B cell (primary cell): ENCODE measurements around the gene CACUL1. TPM values are rescaled to one million over a fixed set of nuclear protein-coding genes. Genes with fewer than 3 reads are reported as not detected.

ENCODE experiments used
- ATAC-seq: fragments of 200-7000 bp; cut with Tn5 transposase; one replicate; pipeline ENCODE4 v1.10.0; 2021; ENCODE audit warnings: low read depth, mild to moderate bottlenecking, moderate number of reproducible peaks, moderate library complexity
- CTCF ChIA-PET: fragments of 350-600 bp; sonication (Branson Sonifier 250); formaldehyde crosslinking; loops from one replicate; lab custom pipeline; 2021; ENCODE audit warnings: antibody characterized with exemption, inconsistent platforms; lab: Charles Lee
- POLR2A ChIA-PET: fragments of 350-600 bp; sonication (Branson Sonifier 250); formaldehyde crosslinking; loops from one replicate; lab custom pipeline; 2021; ENCODE audit warnings: antibody characterized with exemption; lab: Charles Lee
- DNase-seq: peaks from one replicate; pipeline ENCODE4 v3.0.0; 2013
- H2AFZ ChIP-seq: 2 replicates; pipeline ENCODE4 v1.6.1; 2012; ENCODE audit warnings: mild to moderate bottlenecking, low read depth, low read length; ENCODE audit not compliant: insufficient read depth, poor library complexity, severe bottlenecking
- H3K27ac ChIP-seq, 2 donors: 1 replicate in 1 of 2; 2 replicates in 1 of 2; pipeline ENCODE4 v1.5.1; 2012 to 2013; ENCODE audit warnings: low read length in 2 of 2, mild to moderate bottlenecking in 2 of 2, moderate library complexity in 1 of 2
- H3K27me3 ChIP-seq, 4 experiments: fragments of 200-600 bp in 1 of 4; sonication (generic) in 1 of 4; replicated peaks in 1 of 4; 1 replicate in 2 of 4; 2 replicates in 2 of 4; pipeline versions ENCODE4 v1.6.1 to v1.7.0; 2013 to 2016; ENCODE audit warnings: low read length in 3 of 4, mild to moderate bottlenecking in 2 of 4, mixed read lengths in 1 of 4, moderate library complexity in 1 of 4; ENCODE audit not compliant: insufficient read depth in 4 of 4, control insufficient read depth in 3 of 4; ENCODE audit errors: control extremely low read depth in 1 of 4
- H3K36me3 ChIP-seq, 2 experiments: replicated peaks in 1 of 2; 1 replicate in 1 of 2; 2 replicates in 1 of 2; pipeline versions ENCODE4 v1.6.1 to v1.7.1; 2013; ENCODE audit warnings: low read length in 1 of 2; ENCODE audit not compliant: insufficient read depth in 2 of 2, control insufficient read depth in 1 of 2; ENCODE audit errors: control extremely low read depth in 1 of 2, extremely low read depth in 1 of 2
- H3K4me1 ChIP-seq, 2 donors: fragments of 200-600 bp in 1 of 2; sonication (generic) in 1 of 2; 1 replicate in 1 of 2; 2 replicates in 1 of 2; pipeline versions ENCODE4 v1.5.1 to v1.6.1; 2013 to 2017; ENCODE audit warnings: low read length in 2 of 2; ENCODE audit not compliant: control insufficient read depth in 2 of 2, insufficient read depth in 2 of 2
- H3K4me2 ChIP-seq: replicated peaks from 2 replicates; pipeline ENCODE3; 2012; ENCODE audit warnings: mild to moderate bottlenecking, low read depth, low read length; ENCODE audit not compliant: poor library complexity, severe bottlenecking
- H3K4me3 ChIP-seq, 5 experiments: fragments of 200-600 bp in 1 of 5; sonication (generic) in 1 of 5; 1 replicate in 3 of 5; 2 replicates in 2 of 5; pipeline versions ENCODE4 v1.5.1 to v1.7.0; 2011 to 2016; ENCODE audit warnings: low read length in 4 of 5, mild to moderate bottlenecking in 4 of 5, low read depth in 2 of 5, control low read depth in 1 of 5, moderate library complexity in 1 of 5; ENCODE audit not compliant: insufficient read depth in 1 of 5; ENCODE audit errors: control extremely low read depth in 1 of 5, extremely low read depth in 1 of 5
- H3K79me2 ChIP-seq: fragments of 200-600 bp; sonication (generic); one replicate; pipeline ENCODE4 v1.6.0; 2016; ENCODE audit warnings: low read length; ENCODE audit not compliant: control insufficient read depth, insufficient read depth
- H3K9ac ChIP-seq: fragments of 200-600 bp; sonication (generic); 2 replicates; pipeline ENCODE4 v1.6.1; 2017; ENCODE audit warnings: mild to moderate bottlenecking, low read length, moderate library complexity
- H3K9me3 ChIP-seq, 3 donors: one replicate each; pipeline versions ENCODE4 v1.6.1 to v1.7.1; 2013; ENCODE audit warnings: low read length in 2 of 3; ENCODE audit not compliant: control insufficient read depth in 2 of 3, insufficient read depth in 1 of 3; ENCODE audit errors: control extremely low read depth in 1 of 3
- H4K20me1 ChIP-seq: 2 replicates; pipeline ENCODE4 v1.6.0; 2012; ENCODE audit warnings: mild to moderate bottlenecking, low read length; ENCODE audit not compliant: insufficient read depth, control insufficient read depth, poor library complexity, severe bottlenecking
- H3K27ac Mint-ChIP-seq: one replicate; pipeline ENCODE4 v1.8.0; 2021; ENCODE audit warnings: mixed read lengths
- H3K27me3 Mint-ChIP-seq: one replicate; pipeline ENCODE4 v1.8.0; 2021; ENCODE audit warnings: mixed read lengths
- H3K4me1 Mint-ChIP-seq: one replicate; pipeline ENCODE4 v1.8.0; 2021; ENCODE audit warnings: mixed read lengths
- H3K4me3 Mint-ChIP-seq: one replicate; pipeline ENCODE4 v1.8.0; 2021; ENCODE audit warnings: mixed read lengths
- H3K9me3 Mint-ChIP-seq: one replicate; pipeline ENCODE4 v1.8.0; 2022; ENCODE audit warnings: mixed read lengths; ENCODE audit not compliant: insufficient read depth
- EZH2 ChIP-seq: IDR thresholded peaks from 2 replicates; pipeline ENCODE4 v1.6.1; 2012; ENCODE audit warnings: borderline replicate concordance, low read depth, mild to moderate bottlenecking, moderate library complexity, low read length; ENCODE audit not compliant: insufficient read depth, poor library complexity, severe bottlenecking
- WGBS: methylation state at CpG from one replicate; pipeline ENCODE4 v1.1.5; 2013; ENCODE audit warnings: missing lambda C conversion rate; ENCODE audit not compliant: insufficient coverage; 5-methylcytosine and 5-hydroxymethylcytosine counted together
- intact Hi-C: fragments of 100-400 bp; cut with micrococcal nuclease; formaldehyde crosslinking; loops from one replicate; pipeline ENCODE4 v1.10.0; 2022
- polyA plus RNA-seq: library from polyadenylated mRNA; depleted of rRNA; stranded (reverse); fragments of >200 nt; gene quantifications from 2 replicates; pipeline ENCODE4 v1.2.3, GENCODE V29; 2012
- total RNA-seq, 2 donors: library from RNA; stranded (reverse); fragments of 120-200 nt in 1 of 2; gene quantifications; 1 replicate in 1 of 2; 2 replicates in 1 of 2; pipeline versions ENCODE4 v1.2.3 to v1.2.4, GENCODE V29; 2013 to 2022
- TF ChIP-seq, protein P1 (sequence below): fragments of 200-600 bp; IDR thresholded peaks from one replicate; pipeline ENCODE4 v1.8.0; 2022; ENCODE audit warnings: antibody characterized with exemption, mild to moderate bottlenecking

CACUL1 gene
- total and polyA plus RNA-seq, 2 donors (not counting 1 experiment from before 2014, with no cell fraction given) = 7.4 to 39.5 TPM

DNA sequence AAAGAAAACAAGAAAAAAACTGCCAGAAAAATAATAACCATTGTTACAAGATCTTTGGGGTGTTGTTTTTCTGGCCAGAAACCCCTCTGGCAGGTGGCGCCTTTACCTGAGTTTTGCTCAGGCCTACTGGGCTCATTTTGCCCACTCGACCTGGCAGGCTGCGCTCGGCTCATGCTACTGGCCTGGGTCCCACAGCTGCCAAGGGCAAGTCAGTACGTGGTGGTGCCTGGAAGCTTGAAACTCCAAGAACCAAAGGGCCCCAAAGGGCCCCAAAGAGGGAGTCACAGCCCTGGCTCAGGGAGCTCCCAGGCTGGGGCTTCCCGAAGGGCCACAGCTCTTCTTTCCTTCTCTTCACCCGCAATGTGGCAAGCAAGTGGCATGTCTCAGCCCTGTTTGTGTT lies 42.7 kb downstream of the CACUL1 start:
- TF ChIP-seq EZH2 = no peak
- TF ChIP-seq, protein P1, sequence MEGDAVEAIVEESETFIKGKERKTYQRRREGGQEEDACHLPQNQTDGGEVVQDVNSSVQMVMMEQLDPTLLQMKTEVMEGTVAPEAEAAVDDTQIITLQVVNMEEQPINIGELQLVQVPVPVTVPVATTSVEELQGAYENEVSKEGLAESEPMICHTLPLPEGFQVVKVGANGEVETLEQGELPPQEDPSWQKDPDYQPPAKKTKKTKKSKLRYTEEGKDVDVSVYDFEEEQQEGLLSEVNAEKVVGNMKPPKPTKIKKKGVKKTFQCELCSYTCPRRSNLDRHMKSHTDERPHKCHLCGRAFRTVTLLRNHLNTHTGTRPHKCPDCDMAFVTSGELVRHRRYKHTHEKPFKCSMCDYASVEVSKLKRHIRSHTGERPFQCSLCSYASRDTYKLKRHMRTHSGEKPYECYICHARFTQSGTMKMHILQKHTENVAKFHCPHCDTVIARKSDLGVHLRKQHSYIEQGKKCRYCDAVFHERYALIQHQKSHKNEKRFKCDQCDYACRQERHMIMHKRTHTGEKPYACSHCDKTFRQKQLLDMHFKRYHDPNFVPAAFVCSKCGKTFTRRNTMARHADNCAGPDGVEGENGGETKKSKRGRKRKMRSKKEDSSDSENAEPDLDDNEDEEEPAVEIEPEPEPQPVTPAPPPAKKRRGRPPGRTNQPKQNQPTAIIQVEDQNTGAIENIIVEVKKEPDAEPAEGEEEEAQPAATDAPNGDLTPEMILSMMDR = no peak
- ChIA-PET POLR2A (no interaction called here), CTCF (interaction anchor here (2.0 kb wide), 1 partner anchor 11 kb away, joined by 6 read pairs; no protein-coding TSS in a partner anchor)
- Histone ChIP-seq H3K27ac (no peak overlapping the region), H3K27me3 (no peaks in the 10 kb centered on the region), H3K4me3 (no peak overlapping the region), H3K36me3 (peaks cover 1 to 17% of the 10 kb centered on the region in 2 experiments), H3K9me3 (no peaks in the 10 kb centered on the region), H3K4me2 (no peak overlapping the region), H3K4me1 (no peaks in the 10 kb centered on the region), H2AFZ (no peak overlapping the region), H3K9ac (no peak overlapping the region), H3K79me2 (peaks cover 15% of the 10 kb centered on the region), H4K20me1 (peaks cover 5% of the 10 kb centered on the region)
- 98% methylated on average over 7 of the region's 7 CpGs for WGBS
- Mint-ChIP-seq H3K27ac (no peak overlapping the region), H3K9me3 (no peaks in the 10 kb centered on the region), H3K4me3 (no peak overlapping the region), H3K27me3 (no peaks in the 10 kb centered on the region), H3K4me1 (no peaks in the 10 kb centered on the region)
- intact Hi-C loops = no loop called here
- DNase-seq = no peak
- no peak for ATAC-seq

DNA sequence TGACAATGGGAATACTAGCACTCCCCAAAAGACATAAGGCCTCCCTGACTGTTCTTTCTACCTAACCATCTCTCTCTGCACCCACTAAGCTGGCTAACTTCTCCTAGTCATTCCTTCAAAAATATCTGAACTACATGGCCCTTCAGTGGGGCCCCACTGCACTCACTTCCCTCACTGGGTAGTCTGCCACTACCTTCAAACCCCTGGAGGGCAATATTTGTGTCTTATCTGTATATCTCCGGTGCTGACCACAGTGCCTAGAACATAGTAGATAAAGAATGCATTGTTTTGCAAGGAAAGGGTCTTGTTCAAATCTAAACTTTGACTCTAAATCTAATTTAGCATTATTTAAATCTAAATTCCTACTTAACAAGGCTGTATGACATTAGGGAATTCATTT lies 44.3 kb downstream of the CACUL1 start:
- Histone ChIP-seq H3K79me2 (peaks cover 11% of the 10 kb centered on the region), H3K4me3 (no peak overlapping the region), H3K36me3 (peaks cover 0 to 18% of the 10 kb centered on the region in 2 experiments), H3K9me3 (no peaks in the 10 kb centered on the region), H4K20me1 (peaks cover 3% of the 10 kb centered on the region), H3K9ac (no peak overlapping the region), H3K4me2 (no peak overlapping the region), H3K4me1 (no peaks in the 10 kb centered on the region), H3K27me3 (no peaks in the 10 kb centered on the region), H3K27ac (no peak overlapping the region), H2AFZ (no peak overlapping the region)
- Mint-ChIP-seq H3K4me3 (no peak overlapping the region), H3K27me3 (no peaks in the 10 kb centered on the region), H3K27ac (no peak overlapping the region), H3K4me1 (no peaks in the 10 kb centered on the region), H3K9me3 (no peaks in the 10 kb centered on the region)
- intact Hi-C loops = no loop called here
- no CpG with 5 or more reads among the region's 1 CpG for WGBS
- POLR2A ChIA-PET = no interaction called here
- no peak for DNase-seq
- ATAC-seq = no peak
- no peak for TF ChIP-seq EZH2
- TF ChIP-seq, protein P1 = no peak
- CTCF ChIA-PET = interaction anchor here (2.0 kb wide), 1 partner anchor 9 kb away, joined by 12 read pairs; no protein-coding TSS in a partner anchor
